ENCODE data around the gene SP6. TPM values are rescaled to one million over a fixed set of nuclear protein-coding genes. Genes with fewer than 3 reads are reported as not detected.

The SP6 gene
- total RNA-seq, 4 donors from 2014 or later = under 0.01 to 0.71 (median 0.25) TPM

GRCh38 chr17:47837401-47838039 lies 13.4 kb downstream of the SP6 start:
- no peak for DNase-seq (ENCODE audit: extremely low spot score)
- Histone ChIP-seq H3K4me3 (no peak overlapping the region), H3K27ac (replicated peaks in 1 of 4) (no peak overlapping the region), H3K9me3 (no peaks in the 10 kb centered on the region), H3K36me3 (peaks cover 0 to 37% (median 32%) of the 10 kb centered on the region in 4 donors), H3K4me1 (peaks cover 19 to 38% (median 32%) of the 10 kb centered on the region in 4 donors), H3K27me3 (no peaks in the 10 kb centered on the region)
- intact Hi-C loops (cut with DNase I) = no loop called here
- WGBS = 71% methylated on average over 13 of the region's 13 CpGs
- TF ChIP-seq EP300 (IDR thresholded peaks at IDR 0.05) (no peak), POLR2AphosphoS5 (IDR thresholded peaks at IDR 0.05) (no peak)
- TF ChIP-seq, protein P1, sequence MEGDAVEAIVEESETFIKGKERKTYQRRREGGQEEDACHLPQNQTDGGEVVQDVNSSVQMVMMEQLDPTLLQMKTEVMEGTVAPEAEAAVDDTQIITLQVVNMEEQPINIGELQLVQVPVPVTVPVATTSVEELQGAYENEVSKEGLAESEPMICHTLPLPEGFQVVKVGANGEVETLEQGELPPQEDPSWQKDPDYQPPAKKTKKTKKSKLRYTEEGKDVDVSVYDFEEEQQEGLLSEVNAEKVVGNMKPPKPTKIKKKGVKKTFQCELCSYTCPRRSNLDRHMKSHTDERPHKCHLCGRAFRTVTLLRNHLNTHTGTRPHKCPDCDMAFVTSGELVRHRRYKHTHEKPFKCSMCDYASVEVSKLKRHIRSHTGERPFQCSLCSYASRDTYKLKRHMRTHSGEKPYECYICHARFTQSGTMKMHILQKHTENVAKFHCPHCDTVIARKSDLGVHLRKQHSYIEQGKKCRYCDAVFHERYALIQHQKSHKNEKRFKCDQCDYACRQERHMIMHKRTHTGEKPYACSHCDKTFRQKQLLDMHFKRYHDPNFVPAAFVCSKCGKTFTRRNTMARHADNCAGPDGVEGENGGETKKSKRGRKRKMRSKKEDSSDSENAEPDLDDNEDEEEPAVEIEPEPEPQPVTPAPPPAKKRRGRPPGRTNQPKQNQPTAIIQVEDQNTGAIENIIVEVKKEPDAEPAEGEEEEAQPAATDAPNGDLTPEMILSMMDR (IDR thresholded peaks at IDR 0.05) = no peak

GRCh38 chr17:47836601-47837000 lies 14.4 kb downstream of the SP6 start:
- no peak overlapping the region for H3K4me3 ChIP-seq
- TF ChIP-seq POLR2AphosphoS5 (IDR thresholded peaks at IDR 0.05) = no peak
- TF ChIP-seq, protein P1 (IDR thresholded peaks at IDR 0.05) = no peak
- TF ChIP-seq POLR2A (IDR thresholded peaks at IDR 0.05; ENCODE audit: low read depth) = no peak
- TF ChIP-seq EP300 (IDR thresholded peaks at IDR 0.05) = no peak
- intact Hi-C loops (cut with DNase I) = no loop called here
- WGBS = 92% methylated on average over 2 of the region's 6 CpGs
- H3K9me3 ChIP-seq = no peaks in the 10 kb centered on the region
- H3K27me3 ChIP-seq = no peaks in the 10 kb centered on the region
- H3K4me1 ChIP-seq = peaks cover 23 to 39% (median 36%) of the 10 kb centered on the region in 4 donors
- peaks cover 0 to 37% (median 32%) of the 10 kb centered on the region in 4 donors for H3K36me3 ChIP-seq
- H3K27ac ChIP-seq (replicated peaks in 1 of 4) = no peak overlapping the region
- no peak for DNase-seq (ENCODE audit: extremely low spot score)

GRCh38 chr17:47834756-47835155 lies 16.2 kb downstream of the SP6 start:
- Histone ChIP-seq H3K27ac (replicated peaks in 1 of 4) (no peak overlapping the region), H3K27me3 (no peaks in the 10 kb centered on the region), H3K4me3 (no peak overlapping the region), H3K4me1 (peaks cover 21 to 38% (median 36%) of the 10 kb centered on the region in 4 donors), H3K36me3 (peaks cover 0 to 37% (median 32%) of the 10 kb centered on the region in 4 donors), H3K9me3 (no peaks in the 10 kb centered on the region)
- intact Hi-C loops (cut with DNase I) = no loop called here
- no peak for DNase-seq (ENCODE audit: extremely low spot score)
- TF ChIP-seq, protein P1 (IDR thresholded peaks at IDR 0.05) = no peak
- TF ChIP-seq POLR2A (IDR thresholded peaks at IDR 0.05; ENCODE audit: low read depth) = no peak
- no peak for TF ChIP-seq POLR2AphosphoS5 (IDR thresholded peaks at IDR 0.05)
- no peak for TF ChIP-seq EP300 (IDR thresholded peaks at IDR 0.05)
- 63% methylated on average over 5 of the region's 5 CpGs for WGBS

GRCh38 chr17:47831934-47832327 lies 19.0 kb downstream of the SP6 start:
- intact Hi-C loops (cut with DNase I) = no loop called here
- TF ChIP-seq POLR2AphosphoS5 (IDR thresholded peaks at IDR 0.05) = no peak
- no peak for TF ChIP-seq POLR2A (IDR thresholded peaks at IDR 0.05; ENCODE audit: low read depth)
- TF ChIP-seq, protein P1 (IDR thresholded peaks at IDR 0.05) = no peak
- no peak for TF ChIP-seq EP300 (IDR thresholded peaks at IDR 0.05)
- peak overlapping the region; percentile 74 to 88 (median 86) for H3K4me3 ChIP-seq
- H3K27ac ChIP-seq (replicated peaks in 1 of 4) = peak overlapping the region; percentile 53 to 85 (median 75)
- H3K4me1 ChIP-seq = peaks cover 20 to 28% (median 24%) of the 10 kb centered on the region in 4 donors
- H3K36me3 ChIP-seq = peaks cover 12 to 41% (median 31%) of the 10 kb centered on the region in 4 donors
- no peaks in the 10 kb centered on the region for H3K27me3 ChIP-seq
- H3K9me3 ChIP-seq = no peaks in the 10 kb centered on the region
- no peak for DNase-seq (ENCODE audit: extremely low spot score)
- 14% methylated on average over 7 of the region's 7 CpGs for WGBS

Data from esophagus muscularis mucosa (tissue), 4 donors.